Gastroesophageal sphincter (tissue), 4 donors: ENCODE results near the gene PRRX2. TPM values are rescaled to one million over a fixed set of nuclear protein-coding genes. Genes with fewer than 3 reads are reported as not detected.

Experiments used
- ATAC-seq: fragments of 150-250 bp; one replicate; pipeline ENCODE4 v1.9.1; 2016; ENCODE audit warnings: mild to moderate bottlenecking, moderate library complexity
- H3K27ac ChIP-seq, 4 donors: fragments of 200-600 bp; sonication (generic) in 3 of 4; 1 replicate in 3 of 4; 2 replicates in 1 of 4; pipeline ENCODE4 v1.5.1; 2016 to 2019
- H3K27me3 ChIP-seq: fragments of 200-600 bp; sonication (generic); one replicate; pipeline ENCODE4 v1.5.1; 2019
- H3K36me3 ChIP-seq, 2 donors: fragments of 200-600 bp; sonication (generic); one replicate each; pipeline ENCODE4 v1.5.1; 2019; ENCODE audit warnings: control low read depth in 1 of 2
- H3K4me1 ChIP-seq, 3 donors: fragments of 200-600 bp; sonication (generic); 1 replicate in 2 of 3; 2 replicates in 1 of 3; pipeline ENCODE4 v1.5.1; 2016 to 2019; ENCODE audit warnings: control low read depth in 2 of 3
- H3K4me3 ChIP-seq, 2 donors: fragments of 200-600 bp; sonication (generic); one replicate each; pipeline ENCODE4 v1.5.1; 2019; ENCODE audit warnings: mild to moderate bottlenecking in 1 of 2, moderate library complexity in 1 of 2
- H3K9me3 ChIP-seq, 3 donors: fragments of 200-600 bp; sonication (generic); one replicate each; pipeline ENCODE4 v1.5.1; 2017 to 2019; ENCODE audit warnings: control low read depth in 2 of 3
- CTCF ChIP-seq, 4 experiments: fragments of 200-600 bp in 2 of 4; fragments of 450-650 bp in 2 of 4; sonication (generic) in 1 of 4; IDR thresholded peaks; one replicate each; pipeline ENCODE4 v1.5.1; 2017 to 2019; ENCODE audit warnings: antibody characterized with exemption in 4 of 4, mild to moderate bottlenecking in 2 of 4, moderate library complexity in 2 of 4
- EP300 ChIP-seq: sonication (generic); formaldehyde crosslinking; IDR thresholded peaks from one replicate; pipeline ENCODE4 v1.6.1; 2017; ENCODE audit warnings: antibody characterized with exemption, mild to moderate bottlenecking
- POLR2A ChIP-seq, 2 donors: fragments of 450-650 bp; IDR thresholded peaks; one replicate each; pipeline ENCODE4 v1.6.1; 2017; ENCODE audit warnings: antibody characterized with exemption in 2 of 2, mild to moderate bottlenecking in 2 of 2, moderate library complexity in 1 of 2
- POLR2AphosphoS5 ChIP-seq: sonication (generic); formaldehyde crosslinking; IDR thresholded peaks from one replicate; pipeline ENCODE4 v1.6.1; 2017; ENCODE audit warnings: antibody characterized with exemption
- WGBS, 2 donors: methylation state at CpG; one replicate each; pipeline ENCODE4 v1.1.5; 2018; ENCODE audit warnings: low coverage in 1 of 2; 5-methylcytosine and 5-hydroxymethylcytosine counted together
- total RNA-seq, 4 donors: library from RNA; depleted of rRNA; stranded (reverse); fragments of >200 nt; gene quantifications; one replicate each; pipeline ENCODE4 v1.1.0, GENCODE V29; 2016

Gene PRRX2
- total RNA-seq, 4 donors from 2014 or later: 0.93 to 12.1 (median 7.1) TPM

GRCh38 chr9:129698254-129698757 lies 32.9 kb downstream of the PRRX2 start:
- peak; percentile 75 for TF ChIP-seq POLR2AphosphoS5
- no peak for TF ChIP-seq EP300
- no peak for TF ChIP-seq CTCF (IDR thresholded peaks at IDR 0.05)
- TF ChIP-seq POLR2A (IDR thresholded peaks at IDR 0.05): no peak
- Histone ChIP-seq H3K9me3 (no peaks in the 10 kb centered on the region), H3K4me1 (peaks cover 3 to 43% (median 19%) of the 10 kb centered on the region in 3 donors), H3K4me3 (peak overlapping the region in 1 of 2 donors; percentile 49), H3K27me3 (peaks cover 19% of the 10 kb centered on the region), H3K36me3 (no peaks in the 10 kb centered on the region), H3K27ac (peak overlapping the region in 3 of 4 donors; percentile 54 to 85 (median 76))
- no CpG with 5 or more reads among the region's 17 CpGs for WGBS, 2 donors
- peak; percentile 66 for ATAC-seq

GRCh38 chr9:129701054-129701453 lies 35.6 kb downstream of the PRRX2 start:
- peaks cover 19% of the 10 kb centered on the region for H3K27me3 ChIP-seq
- no peak for ATAC-seq
- no peak for TF ChIP-seq POLR2A (IDR thresholded peaks at IDR 0.05)
- no peak for TF ChIP-seq POLR2AphosphoS5
- peaks cover 3 to 59% (median 28%) of the 10 kb centered on the region in 3 donors for H3K4me1 ChIP-seq
- no peak overlapping the region for H3K4me3 ChIP-seq
- H3K27ac ChIP-seq: peak overlapping the region in 1 of 4 donors; percentile 85
- WGBS, 2 donors: 71 to 87% methylated on average over 7 to 10 of the region's 11 CpGs
- no peaks in the 10 kb centered on the region for H3K36me3 ChIP-seq
- no peaks in the 10 kb centered on the region for H3K9me3 ChIP-seq

GRCh38 chr9:129701549-129701948 lies 36.1 kb downstream of the PRRX2 start:
- no peak for ATAC-seq
- 90 to 100% methylated on average over 1 to 4 of the region's 5 CpGs for WGBS, 2 donors
- H3K4me1 ChIP-seq: peaks cover 3 to 55% (median 28%) of the 10 kb centered on the region in 3 donors
- no peaks in the 10 kb centered on the region for H3K36me3 ChIP-seq
- H3K9me3 ChIP-seq: no peaks in the 10 kb centered on the region
- no peak for TF ChIP-seq POLR2A (IDR thresholded peaks at IDR 0.05)
- no peak for TF ChIP-seq CTCF (IDR thresholded peaks at IDR 0.05)
- TF ChIP-seq POLR2AphosphoS5: no peak
- TF ChIP-seq EP300: no peak
- H3K4me3 ChIP-seq: no peak overlapping the region
- peak overlapping the region in 1 of 4 donors; percentile 85 for H3K27ac ChIP-seq
- peaks cover 19% of the 10 kb centered on the region for H3K27me3 ChIP-seq

- no peak for ATAC-seq
- peaks cover 3 to 42% (median 25%) of the 10 kb centered on the region in 3 donors for H3K4me1 ChIP-seq
Observed at GRCh38 chr9:129702589-129703520, 37.4 kb downstream of the PRRX2 start.

More at GRCh38 chr9:129702589-129703520, 37.4 kb downstream of the PRRX2 start:
- Histone ChIP-seq H3K9me3 (no peaks in the 10 kb centered on the region), H3K4me3 (no peak overlapping the region), H3K36me3 (no peaks in the 10 kb centered on the region), H3K27ac (peak overlapping the region; percentile 30 to 85 (median 77)), H3K27me3 (peaks cover 7% of the 10 kb centered on the region)
- TF ChIP-seq CTCF (IDR thresholded peaks at IDR 0.05) (no peak), POLR2AphosphoS5 (no peak), POLR2A (IDR thresholded peaks at IDR 0.05) (no peak), EP300 (no peak)
- WGBS, 2 donors: 31 to 42% methylated on average over 6 to 11 of the region's 19 CpGs
